T1000 (cell line): ENCODE measurements around the gene CLPSL2.

Experiments
- DNase-seq: peaks from one replicate; lab custom pipeline; 2025; ENCODE audit warnings: mixed read lengths; lab: John Stamatoyannopoulos, UW

The CLPSL2 gene

GRCh38 chr6:35787266-35788218, 11.1 kb downstream of the CLPSL2 start:
- no peak for DNase-seq

- DNase-seq, result no peak
Measured at GRCh38 chr6:35788423-35788982, 12.1 kb downstream of the CLPSL2 start.

GRCh38 chr6:35790683-35791082, 14.3 kb downstream of the CLPSL2 start:
- DNase-seq, result no peak

- DNase-seq, result no peak
Measured at GRCh38 chr6:35794536-35795452, 18.4 kb downstream of the CLPSL2 start.

- no peak for DNase-seq
Measured at GRCh38 chr6:35795453-35796071, 19.2 kb downstream of the CLPSL2 start.

GRCh38 chr6:35796236-35796635, 19.8 kb downstream of the CLPSL2 start:
- no peak for DNase-seq

- no peak for DNase-seq
Measured at GRCh38 chr6:35797837-35798526, 21.6 kb downstream of the CLPSL2 start.

- DNase-seq, result no peak
Measured at GRCh38 chr6:35798706-35799105, 22.3 kb downstream of the CLPSL2 start.

GRCh38 chr6:35801148-35801547, 24.8 kb downstream of the CLPSL2 start:
- DNase-seq, result no peak

GRCh38 chr6:35804996-35805736, 28.8 kb downstream of the CLPSL2 start, which contains the start of gene LHFPL5:
Gene LHFPL5, plus strand, starts transcription at chr6:35805352. Its CDS starts 319 bp downstream, at chr6:35805671.
- no peak for DNase-seq

GRCh38 chr6:35808688-35809087, 32.3 kb downstream of the CLPSL2 start:
- no peak for DNase-seq

GRCh38 chr6:35809809-35810208, 33.4 kb downstream of the CLPSL2 start:
- DNase-seq, result no peak

GRCh38 chr6:35810971-35811698, 34.7 kb downstream of the CLPSL2 start:
- DNase-seq, result no peak

- DNase-seq, result no peak
Measured at GRCh38 chr6:35811699-35811995, 35.2 kb downstream of the CLPSL2 start.

- no peak for DNase-seq
Measured at GRCh38 chr6:35817515-35817914, 41.1 kb downstream of the CLPSL2 start.

- no peak for DNase-seq
Measured at GRCh38 chr6:35823601-35824000, 47.2 kb downstream of the CLPSL2 start.

GRCh38 chr6:35824552-35825192, 48.3 kb downstream of the CLPSL2 start:
- no peak for DNase-seq
